Breast epithelium (tissue), 3 donors: ENCODE measurements around the gene SHROOM2.

ENCODE experiments used
- POLR2A ChIP-seq: fragments of 450-650 bp; IDR thresholded peaks from one replicate; pipeline ENCODE4 v1.6.1; 2016; ENCODE audit warnings: antibody characterized with exemption, mild to moderate bottlenecking, moderate library complexity
- TF ChIP-seq, protein P1 (sequence below), 3 donors: fragments of 450-650 bp; IDR thresholded peaks; one replicate each; pipeline ENCODE4 v1.5.1; 2016 to 2017; ENCODE audit warnings: antibody characterized with exemption in 3 of 3, mild to moderate bottlenecking in 3 of 3, moderate library complexity in 3 of 3

DNA sequence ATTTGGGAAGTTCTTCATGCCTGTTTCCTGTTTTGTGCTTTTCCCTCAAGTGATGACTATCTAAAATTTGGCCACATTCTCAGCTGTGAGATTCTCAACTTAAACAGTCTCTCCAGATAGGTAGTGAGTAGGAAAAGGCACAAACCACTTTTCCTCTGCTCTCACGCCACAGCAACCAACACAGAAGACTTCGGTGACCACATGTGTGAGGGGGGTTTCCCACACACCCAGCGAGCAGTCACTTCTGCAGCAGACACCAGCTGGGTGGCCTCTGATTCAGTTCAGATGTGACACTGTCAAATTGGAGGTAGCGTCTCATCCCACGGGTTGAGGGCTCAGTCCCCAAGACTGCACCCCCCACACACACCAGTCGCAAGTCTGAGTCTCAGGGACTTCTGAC is 155.9 kb downstream of the SHROOM2 start:
- TF ChIP-seq, protein P1, sequence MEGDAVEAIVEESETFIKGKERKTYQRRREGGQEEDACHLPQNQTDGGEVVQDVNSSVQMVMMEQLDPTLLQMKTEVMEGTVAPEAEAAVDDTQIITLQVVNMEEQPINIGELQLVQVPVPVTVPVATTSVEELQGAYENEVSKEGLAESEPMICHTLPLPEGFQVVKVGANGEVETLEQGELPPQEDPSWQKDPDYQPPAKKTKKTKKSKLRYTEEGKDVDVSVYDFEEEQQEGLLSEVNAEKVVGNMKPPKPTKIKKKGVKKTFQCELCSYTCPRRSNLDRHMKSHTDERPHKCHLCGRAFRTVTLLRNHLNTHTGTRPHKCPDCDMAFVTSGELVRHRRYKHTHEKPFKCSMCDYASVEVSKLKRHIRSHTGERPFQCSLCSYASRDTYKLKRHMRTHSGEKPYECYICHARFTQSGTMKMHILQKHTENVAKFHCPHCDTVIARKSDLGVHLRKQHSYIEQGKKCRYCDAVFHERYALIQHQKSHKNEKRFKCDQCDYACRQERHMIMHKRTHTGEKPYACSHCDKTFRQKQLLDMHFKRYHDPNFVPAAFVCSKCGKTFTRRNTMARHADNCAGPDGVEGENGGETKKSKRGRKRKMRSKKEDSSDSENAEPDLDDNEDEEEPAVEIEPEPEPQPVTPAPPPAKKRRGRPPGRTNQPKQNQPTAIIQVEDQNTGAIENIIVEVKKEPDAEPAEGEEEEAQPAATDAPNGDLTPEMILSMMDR (IDR thresholded peaks at IDR 0.05), result no peak
- TF ChIP-seq POLR2A, result no peak
